Kidney glomerular epithelial cell (primary cell): Measurements from ENCODE around the gene CACNA1F.

Experiments used
- DNase-seq: peaks from one replicate; lab custom pipeline; 2025; lab: John Stamatoyannopoulos, UW

The CACNA1F gene

DNA sequence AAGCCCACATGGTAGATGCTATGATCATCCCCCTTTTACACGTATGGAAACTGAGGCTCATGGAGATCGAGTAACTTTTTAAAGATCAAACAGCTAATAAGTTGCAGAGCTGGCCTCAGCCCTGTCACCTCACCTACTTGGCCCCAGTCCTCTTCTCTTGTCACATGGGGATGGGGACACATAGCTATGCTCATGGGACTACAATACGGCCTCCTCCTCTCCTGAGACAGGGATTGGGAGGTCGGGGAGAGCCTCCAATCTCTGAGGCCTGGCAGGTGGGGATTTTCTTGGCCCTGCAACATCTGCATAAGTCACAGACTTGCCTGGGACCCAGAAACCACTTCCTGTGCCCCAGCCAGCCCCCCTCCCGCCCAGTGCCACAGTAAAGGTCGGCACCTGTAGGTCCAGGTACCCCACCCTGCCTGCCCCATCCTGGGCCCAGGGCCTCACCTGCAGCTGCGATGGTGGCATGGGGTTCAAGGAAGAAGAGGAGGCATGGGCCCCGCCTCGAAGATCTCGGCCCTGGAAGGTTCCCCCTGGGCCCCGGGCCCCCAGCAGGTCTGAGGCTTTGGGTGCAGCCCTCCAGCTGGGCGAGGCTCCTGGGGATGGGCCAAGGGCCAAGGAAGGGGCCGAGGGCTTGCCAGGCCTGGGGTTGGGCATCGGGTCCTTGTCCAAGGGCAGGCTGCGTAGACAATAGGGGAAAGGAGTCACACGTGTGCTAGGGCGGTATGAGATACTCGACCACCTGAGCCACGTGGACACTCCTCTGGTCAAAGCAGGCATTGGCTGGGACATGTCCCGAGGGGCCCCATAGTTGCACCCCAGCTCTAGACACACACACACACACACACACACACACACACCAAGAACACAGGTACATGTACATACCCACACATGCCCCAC lies 25.0 kb upstream of the CACNA1F start:
- no peak for DNase-seq

GRCh38 chrX:49257074-49257790 lies 24.1 kb upstream of the CACNA1F start:
- no peak for DNase-seq

DNA sequence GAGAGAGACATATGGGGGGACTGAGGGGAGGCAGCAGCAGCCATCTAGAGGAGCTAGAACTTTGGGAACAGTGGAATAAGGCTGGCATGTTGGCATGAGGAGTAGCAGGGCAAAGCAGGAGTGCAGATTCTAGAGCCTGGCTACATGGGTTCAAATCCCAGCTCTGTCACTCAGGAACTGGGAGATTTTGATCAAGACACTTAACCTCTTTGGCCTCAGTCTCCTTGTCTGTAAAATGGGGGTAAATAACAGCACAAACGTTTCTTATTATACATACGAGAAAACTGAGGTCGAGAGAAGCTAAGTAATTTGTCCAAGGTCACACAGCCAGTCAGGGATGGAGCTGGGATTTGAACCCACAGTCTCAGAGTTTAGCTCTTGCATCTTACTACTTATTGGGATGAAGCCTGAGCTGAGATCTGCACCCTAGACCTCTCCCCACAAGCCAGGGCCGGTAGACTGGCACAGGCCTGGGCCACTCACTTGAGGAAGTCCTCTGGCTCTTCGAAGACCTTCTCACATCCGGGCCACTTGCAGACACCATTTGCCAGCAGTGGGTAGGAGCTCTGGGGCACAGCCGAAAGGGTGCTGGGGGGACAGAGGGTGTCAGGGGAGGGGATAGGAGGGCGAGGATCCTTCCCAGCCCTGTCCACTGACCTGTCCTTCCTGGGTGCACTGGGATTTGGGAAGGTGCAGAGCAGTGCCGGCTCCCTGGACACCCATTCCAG lies 23.3 kb upstream of the CACNA1F start:
- no peak for DNase-seq

DNA sequence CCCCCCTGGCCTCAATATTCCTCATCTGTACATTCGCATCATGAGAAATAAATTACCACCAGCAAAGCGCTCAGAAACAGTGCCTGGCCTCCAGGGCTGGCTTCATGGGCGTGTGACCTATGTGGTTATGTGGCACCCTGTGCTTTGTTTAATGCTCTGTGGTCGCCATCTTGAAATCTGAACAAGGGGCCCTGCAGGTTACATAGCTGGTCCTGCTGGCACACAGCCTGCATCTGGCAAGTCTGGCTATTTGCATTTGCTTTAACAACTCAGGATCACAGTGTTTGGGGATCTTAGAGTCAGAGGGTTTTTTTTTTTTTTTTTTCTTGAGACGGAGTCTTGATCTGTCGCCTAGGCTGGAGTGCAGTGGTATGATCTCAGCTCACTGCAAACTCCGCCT lies 21.5 kb upstream of the CACNA1F start:
- DNase-seq = no peak

DNA sequence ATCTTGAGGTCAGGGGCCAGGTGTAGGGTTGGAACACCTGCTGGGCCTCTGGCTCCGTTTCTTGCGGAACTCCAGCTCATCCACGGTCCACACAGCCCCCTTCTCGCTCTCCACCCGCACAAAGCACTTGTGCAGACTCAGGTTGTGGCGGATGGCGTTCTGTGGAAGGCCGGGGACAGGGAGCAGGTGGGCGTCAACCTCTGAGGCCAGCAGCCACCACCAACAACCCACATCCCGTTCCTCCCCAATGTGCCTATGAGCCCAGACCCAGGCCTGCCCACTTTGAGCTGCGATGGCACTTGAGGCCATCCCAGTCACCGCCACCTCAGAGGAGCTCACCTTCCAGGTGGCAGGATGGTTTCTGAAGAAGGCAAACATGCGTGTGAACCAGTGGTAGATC lies 18.2 kb upstream of the CACNA1F start:
- DNase-seq = no peak

- no peak for DNase-seq
These were observed 17.4 kb upstream of the CACNA1F start for GRCh38 chrX:49250578-49250977.

DNA sequence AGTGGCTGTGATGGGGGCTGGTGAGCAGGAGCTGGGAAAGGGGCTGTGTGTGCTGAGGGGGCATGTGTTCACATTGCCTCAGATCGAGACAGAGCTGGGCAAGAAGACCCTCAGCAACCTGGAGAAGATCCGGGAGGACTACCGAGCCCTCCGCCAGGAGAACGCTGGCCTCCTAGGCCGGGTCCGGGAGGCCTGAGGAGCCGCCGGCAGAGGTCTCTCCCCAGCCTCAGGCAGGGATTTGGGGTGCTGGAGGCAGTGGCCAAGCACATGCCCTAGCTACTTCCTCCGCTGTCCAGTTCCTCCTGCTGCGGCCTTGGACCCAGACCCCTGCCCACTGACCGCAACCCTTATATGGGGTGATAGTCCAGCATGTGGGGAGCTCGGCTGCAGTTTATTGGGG lies 16.9 kb upstream of the CACNA1F start:
- DNase-seq = no peak

DNA sequence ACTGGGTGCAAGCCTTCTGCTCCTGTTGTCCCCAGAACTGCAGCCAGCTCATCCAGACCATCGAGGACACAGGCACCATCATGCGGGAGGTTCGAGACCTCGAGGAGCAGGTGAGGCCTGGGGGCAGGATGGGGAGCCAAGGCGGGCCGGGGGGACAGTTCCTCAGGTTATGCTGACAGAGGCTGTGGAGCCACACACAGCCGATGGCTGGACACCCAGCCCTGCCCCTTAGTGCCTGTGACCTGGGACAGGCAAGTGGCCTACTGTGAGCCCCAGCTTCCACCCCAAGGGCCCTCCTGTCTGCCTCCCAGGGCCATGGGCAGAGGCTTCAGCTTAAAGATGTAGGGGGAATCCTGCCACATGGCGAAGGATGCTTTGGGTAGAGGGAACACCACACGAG lies 16.5 kb upstream of the CACNA1F start:
- DNase-seq = no peak

DNA sequence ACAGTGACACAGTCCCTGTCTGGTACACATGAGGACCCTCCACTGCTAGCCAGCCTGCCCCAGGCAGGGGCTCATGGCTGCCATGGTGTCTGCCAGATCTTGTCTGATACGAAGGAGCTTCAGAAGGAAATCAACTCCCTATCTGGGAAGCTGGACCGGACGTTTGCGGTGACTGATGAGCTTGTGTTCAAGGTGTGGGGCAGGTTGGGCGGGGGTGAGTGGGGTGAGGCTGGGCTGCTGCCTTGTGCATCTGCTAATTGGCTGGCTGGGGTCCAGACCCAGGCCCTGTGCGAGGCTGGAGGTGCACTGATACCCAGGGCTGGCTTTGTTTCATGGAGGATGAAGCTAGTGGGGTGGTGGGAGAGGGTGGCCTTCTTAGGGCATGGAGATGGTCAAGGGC lies 15.9 kb upstream of the CACNA1F start:
- DNase-seq = no peak

DNA sequence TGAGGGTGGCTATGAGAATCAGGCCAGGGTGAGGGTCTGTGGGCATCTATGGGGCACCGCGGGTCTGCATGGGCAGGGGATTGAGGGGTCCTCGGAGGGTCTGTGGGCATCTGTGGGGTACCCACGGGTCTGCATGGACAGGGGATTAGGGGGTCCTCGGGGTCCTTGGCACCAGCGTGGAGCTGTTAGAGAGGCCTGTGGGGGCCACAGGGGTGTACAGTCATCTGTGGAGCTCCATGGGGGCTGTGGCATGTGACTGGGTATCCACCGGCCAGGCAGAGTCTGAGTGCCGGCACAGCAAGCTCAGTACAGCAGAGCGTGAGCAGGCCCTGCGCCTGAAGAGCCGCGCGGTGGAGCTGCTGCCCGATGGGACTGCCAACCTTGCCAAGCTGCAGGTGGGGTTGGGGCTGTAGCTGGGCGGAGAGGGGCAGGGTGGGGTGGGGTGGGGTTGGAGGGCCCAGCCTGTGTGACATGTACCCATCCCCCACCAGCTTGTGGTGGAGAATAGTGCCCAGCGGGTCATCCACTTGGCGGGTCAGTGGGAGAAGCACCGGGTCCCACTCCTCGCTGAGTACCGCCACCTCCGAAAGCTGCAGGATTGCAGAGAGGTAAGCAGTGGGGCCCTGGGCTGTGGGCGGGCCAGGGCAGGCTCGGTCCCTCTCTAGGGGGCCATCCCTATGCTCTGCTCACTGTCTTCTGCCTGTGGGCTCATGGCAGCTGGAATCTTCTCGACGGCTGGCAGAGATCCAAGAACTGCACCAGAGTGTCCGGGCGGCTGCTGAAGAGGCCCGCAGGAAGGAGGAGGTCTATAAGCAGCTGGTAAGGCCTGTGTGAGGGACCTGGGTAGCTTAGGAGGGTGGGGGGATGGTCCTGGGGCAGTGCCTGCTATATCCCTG lies 15.0 kb upstream of the CACNA1F start:
- no peak for DNase-seq

GRCh38 chrX:49247346-49247745 lies 14.2 kb upstream of the CACNA1F start:
- DNase-seq = no peak

DNA sequence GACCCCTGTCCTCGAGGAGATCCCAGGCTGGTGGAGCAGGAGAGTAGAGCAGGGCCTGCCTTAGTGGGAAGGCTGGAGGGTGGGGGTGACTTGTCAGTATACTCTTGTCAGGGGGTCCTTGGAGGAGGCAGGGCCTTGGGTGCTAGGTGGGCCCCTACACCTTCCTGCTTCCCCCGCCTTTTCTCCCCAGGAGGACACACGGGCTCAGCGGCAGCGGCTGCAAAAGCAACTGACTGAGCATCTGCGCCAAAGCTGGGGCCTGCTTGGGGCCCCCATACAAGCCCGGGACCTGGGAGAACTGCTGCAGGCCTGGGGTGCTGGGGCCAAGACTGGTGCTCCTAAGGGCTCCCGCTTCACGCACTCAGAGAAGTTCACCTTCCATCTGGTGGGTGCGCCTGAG lies 13.4 kb upstream of the CACNA1F start:
- no peak for DNase-seq

GRCh38 chrX:49244207-49244606 lies 11.1 kb upstream of the CACNA1F start:
- DNase-seq = no peak

GRCh38 chrX:49243166-49243565 lies 10.0 kb upstream of the CACNA1F start:
- no peak for DNase-seq

- DNase-seq = no peak
These were observed 9.5 kb upstream of the CACNA1F start for GRCh38 chrX:49242545-49243066.

- DNase-seq = no peak
These were observed 5.6 kb upstream of the CACNA1F start for GRCh38 chrX:49238735-49239134.

DNA sequence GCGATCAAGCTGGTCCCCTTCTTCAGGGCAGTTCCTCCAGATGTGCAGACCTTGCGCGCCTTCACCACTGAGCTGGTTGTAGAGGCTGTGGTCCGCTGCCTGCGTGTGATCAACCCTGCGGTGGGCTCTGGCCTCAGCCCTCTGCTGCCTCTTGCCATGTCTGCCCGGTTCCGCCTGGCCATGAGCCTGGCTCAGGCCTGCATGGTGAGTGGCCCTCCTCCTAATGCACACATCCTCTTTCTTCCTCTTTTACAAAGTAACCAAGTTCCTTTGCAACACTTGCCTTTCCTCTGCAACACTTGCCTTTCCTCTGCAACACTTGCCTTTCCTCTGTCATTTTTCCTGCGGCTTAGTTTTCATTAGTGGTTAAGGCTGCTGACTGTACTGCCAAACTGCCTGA lies 3.9 kb upstream of the CACNA1F start:
- no peak for DNase-seq

GRCh38 chrX:49233887-49234555 lies 881 bp upstream of the CACNA1F start:
- no peak for DNase-seq

- DNase-seq = no peak
These were observed 615 bp downstream of the CACNA1F start for GRCh38 chrX:49232525-49232924.

GRCh38 chrX:49231333-49232000 lies 1.7 kb downstream of the CACNA1F start:
- DNase-seq = no peak
